ENCODE results near the gene TES. TPM values are rescaled to one million over a fixed set of nuclear protein-coding genes. Genes with fewer than 3 reads are reported as not detected.
"Not testable (repeated sequence)": the region's sequence is repeated elsewhere in the genome, so short reads cannot be mapped to it uniquely, and the experiment has no call there.

TES gene
- total and polyA plus RNA-seq, 12 donors = 9.4 to 38.5 (median 16.9) TPM

DNA sequence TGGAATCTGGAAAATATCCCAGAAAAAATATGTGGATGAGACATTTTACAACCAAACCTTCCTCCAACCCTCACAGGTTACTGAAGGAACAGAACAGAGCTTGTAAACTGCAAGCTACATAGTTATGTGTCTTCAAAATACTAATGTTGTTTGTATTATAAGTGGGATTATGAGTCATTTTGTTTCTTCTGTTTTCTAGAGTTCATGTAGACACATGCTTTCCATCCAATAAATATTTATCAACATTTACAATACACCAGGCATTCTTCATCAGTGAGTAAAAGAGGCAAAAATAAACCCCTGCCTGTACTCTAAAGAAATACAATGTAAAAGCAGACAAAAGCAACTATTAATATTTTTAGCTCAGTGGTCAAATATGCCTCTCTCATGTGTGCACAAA, 38.0 kb upstream of the TES start:
- intact Hi-C loops (cut with DNase I) = loop anchor here in 7 of 10 donors (2.0 to 10.0 kb wide), 8 partner anchors 416 to 642 kb away; no protein-coding TSS in a partner anchor
- H3K4me3 ChIP-seq = no peak overlapping the region
- no peak for DNase-seq
- TF ChIP-seq, protein P1, sequence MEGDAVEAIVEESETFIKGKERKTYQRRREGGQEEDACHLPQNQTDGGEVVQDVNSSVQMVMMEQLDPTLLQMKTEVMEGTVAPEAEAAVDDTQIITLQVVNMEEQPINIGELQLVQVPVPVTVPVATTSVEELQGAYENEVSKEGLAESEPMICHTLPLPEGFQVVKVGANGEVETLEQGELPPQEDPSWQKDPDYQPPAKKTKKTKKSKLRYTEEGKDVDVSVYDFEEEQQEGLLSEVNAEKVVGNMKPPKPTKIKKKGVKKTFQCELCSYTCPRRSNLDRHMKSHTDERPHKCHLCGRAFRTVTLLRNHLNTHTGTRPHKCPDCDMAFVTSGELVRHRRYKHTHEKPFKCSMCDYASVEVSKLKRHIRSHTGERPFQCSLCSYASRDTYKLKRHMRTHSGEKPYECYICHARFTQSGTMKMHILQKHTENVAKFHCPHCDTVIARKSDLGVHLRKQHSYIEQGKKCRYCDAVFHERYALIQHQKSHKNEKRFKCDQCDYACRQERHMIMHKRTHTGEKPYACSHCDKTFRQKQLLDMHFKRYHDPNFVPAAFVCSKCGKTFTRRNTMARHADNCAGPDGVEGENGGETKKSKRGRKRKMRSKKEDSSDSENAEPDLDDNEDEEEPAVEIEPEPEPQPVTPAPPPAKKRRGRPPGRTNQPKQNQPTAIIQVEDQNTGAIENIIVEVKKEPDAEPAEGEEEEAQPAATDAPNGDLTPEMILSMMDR (IDR thresholded peaks at IDR 0.05) = no peak
- no peaks in the 10 kb centered on the region for H3K36me3 ChIP-seq
- ATAC-seq = no peak
- no peaks in the 10 kb centered on the region for H3K27me3 ChIP-seq
- H3K4me1 ChIP-seq = peaks cover 0 to 5% (median 0%) of the 10 kb centered on the region in 9 donors
- H3K27ac ChIP-seq = no peak overlapping the region
- peaks cover 0 to 10% (median 0%) of the 10 kb centered on the region in 11 donors for H3K9me3 ChIP-seq

DNA sequence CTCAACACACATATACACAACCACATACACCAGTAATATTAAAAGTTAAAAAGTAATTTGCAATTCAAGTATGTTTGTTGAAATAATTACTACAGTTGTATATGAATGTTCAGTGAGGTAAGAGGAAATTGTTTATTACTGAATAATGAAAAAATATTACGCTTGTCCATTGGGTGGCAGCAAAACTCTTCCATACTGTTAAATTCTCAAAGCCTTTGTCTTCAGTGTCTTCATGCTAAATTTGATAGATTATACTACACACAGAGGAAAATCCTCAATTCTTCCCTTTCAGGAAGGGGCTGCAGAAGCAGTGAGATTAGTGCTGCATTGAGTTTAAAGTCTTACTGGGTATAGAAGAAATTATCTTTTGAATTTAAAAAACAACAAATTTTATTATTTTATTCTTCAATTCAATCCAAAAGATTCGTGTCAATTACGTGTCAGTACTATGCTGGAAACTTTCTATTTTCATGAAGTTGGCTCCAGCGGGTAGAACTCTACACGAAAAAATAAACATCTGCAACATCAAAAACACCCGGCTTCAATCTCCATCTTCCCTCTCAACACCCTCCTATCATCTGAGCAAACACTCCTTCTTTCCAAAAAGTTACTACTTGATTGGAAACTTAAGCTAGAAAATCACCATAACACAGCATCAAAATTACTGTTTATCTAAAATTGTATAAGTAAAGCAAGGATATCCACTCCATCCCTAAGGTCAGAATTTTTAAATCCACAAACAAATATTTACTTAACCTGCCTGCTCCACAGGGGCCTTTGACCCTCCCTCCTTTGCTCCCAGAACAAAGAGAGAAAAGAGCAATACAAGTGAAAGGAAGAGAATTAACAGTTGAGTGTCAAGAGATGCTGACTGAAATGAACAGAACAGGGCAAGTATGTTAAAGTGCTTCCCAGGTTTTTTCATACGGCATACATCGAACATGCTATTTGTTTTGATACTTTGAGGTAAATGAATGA, 37.0 kb upstream of the TES start:
- ATAC-seq (peak in 5 of 8 donors; percentile 42 to 50 (median 48)), DNase-seq (peak in 1 of 2 donors; percentile 28)
- intact Hi-C loops (cut with DNase I) = loop anchor here in 7 of 10 donors (2.0 to 10.0 kb wide), 8 partner anchors 415 to 641 kb away; no protein-coding TSS in a partner anchor
- peaks cover 0 to 10% (median 0%) of the 10 kb centered on the region in 11 donors for H3K9me3 ChIP-seq
- H3K36me3 ChIP-seq = no peaks in the 10 kb centered on the region
- H3K4me3 ChIP-seq = no peak overlapping the region
- peaks cover 0 to 5% (median 0%) of the 10 kb centered on the region in 9 donors for H3K4me1 ChIP-seq
- TF ChIP-seq, protein P1 (IDR thresholded peaks at IDR 0.05) = peak; percentile 24 to 76 (median 63)
- 63 to 65% methylated on average over 8 of the region's 8 CpGs for WGBS, 2 donors
- H3K27ac ChIP-seq = no peak overlapping the region
- H3K27me3 ChIP-seq = no peaks in the 10 kb centered on the region

DNA sequence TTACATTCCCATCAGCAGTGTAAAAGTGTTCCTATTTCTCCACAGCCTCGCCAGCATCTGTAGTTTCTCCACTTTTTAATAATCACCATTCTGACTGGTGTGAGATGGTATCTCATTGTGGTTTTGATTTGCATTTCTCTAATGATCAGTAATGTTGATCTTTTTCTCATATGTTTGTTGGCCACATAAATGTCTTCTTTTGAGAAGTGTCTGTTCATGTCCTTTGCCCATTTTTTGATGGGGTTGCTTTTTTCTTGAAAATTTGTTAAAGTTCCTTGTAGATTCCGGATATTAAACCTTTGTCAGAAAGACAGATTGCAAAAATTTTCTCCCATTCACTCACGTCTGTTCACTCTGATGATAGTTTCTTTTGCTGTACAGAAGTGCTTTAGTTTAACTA, 35.2 kb upstream of the TES start:
- H3K27ac ChIP-seq, H3K9me3 ChIP-seq, H3K4me1 ChIP-seq, H3K36me3 ChIP-seq, ATAC-seq, DNase-seq, H3K27me3 ChIP-seq, H3K4me3 ChIP-seq: not testable (repeated sequence)
- WGBS, 2 donors = 94 to 98% methylated on average over 3 of the region's 3 CpGs
- intact Hi-C loops (cut with DNase I) = loop anchor here in 6 of 10 donors (5.0 to 10.0 kb wide), 6 partner anchors 412 to 640 kb away; no protein-coding TSS in a partner anchor

DNA sequence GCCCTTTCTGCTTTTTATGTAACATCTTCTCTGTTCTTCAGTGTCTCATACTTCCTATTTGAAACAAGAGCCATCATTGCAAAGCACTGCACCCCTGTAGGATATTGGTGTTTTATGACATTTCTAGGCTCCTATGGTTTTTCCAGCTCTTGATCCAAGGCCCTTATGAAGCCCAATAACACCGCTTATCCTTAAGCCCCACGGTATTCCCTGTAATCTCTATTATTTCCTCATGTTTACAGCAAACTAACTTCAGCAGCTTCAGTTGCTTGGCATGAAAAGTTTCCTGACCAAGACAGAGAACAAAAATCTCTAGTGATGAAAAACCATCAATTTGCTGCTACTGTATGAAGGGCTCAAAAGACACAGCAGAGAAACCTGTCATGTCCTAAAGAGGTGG, 34.1 kb upstream of the TES start:
- H3K27me3 ChIP-seq = no peaks in the 10 kb centered on the region
- DNase-seq (no peak), ATAC-seq (no peak)
- TF ChIP-seq, protein P1 (IDR thresholded peaks at IDR 0.05) = no peak
- H3K27ac ChIP-seq = no peak overlapping the region
- H3K4me3 ChIP-seq = no peak overlapping the region
- H3K9me3 ChIP-seq = peaks cover 0 to 10% (median 0%) of the 10 kb centered on the region in 11 donors
- H3K4me1 ChIP-seq = no peaks in the 10 kb centered on the region
- no peaks in the 10 kb centered on the region for H3K36me3 ChIP-seq
- 78 to 86% methylated on average over 2 of the region's 2 CpGs for WGBS, 2 donors
- intact Hi-C loops (cut with DNase I) = loop anchor here in 6 of 10 donors (5.0 to 10.0 kb wide), 6 partner anchors 411 to 639 kb away; no protein-coding TSS in a partner anchor
